HG02763 (cell line): ENCODE data around the gene ADCY1.
"Not testable (repeated sequence)": the region's sequence is repeated elsewhere in the genome, so short reads cannot be mapped to it uniquely, and the experiment has no call there.

Experiments
- ATAC-seq: cut with Tn5 transposase; IDR thresholded peaks from one replicate; pipeline ENCODE4 v1.9.1; 2021; ENCODE audit warnings: mild to moderate bottlenecking, moderate library complexity; ENCODE audit not compliant: unreplicated experiment

The ADCY1 gene

DNA sequence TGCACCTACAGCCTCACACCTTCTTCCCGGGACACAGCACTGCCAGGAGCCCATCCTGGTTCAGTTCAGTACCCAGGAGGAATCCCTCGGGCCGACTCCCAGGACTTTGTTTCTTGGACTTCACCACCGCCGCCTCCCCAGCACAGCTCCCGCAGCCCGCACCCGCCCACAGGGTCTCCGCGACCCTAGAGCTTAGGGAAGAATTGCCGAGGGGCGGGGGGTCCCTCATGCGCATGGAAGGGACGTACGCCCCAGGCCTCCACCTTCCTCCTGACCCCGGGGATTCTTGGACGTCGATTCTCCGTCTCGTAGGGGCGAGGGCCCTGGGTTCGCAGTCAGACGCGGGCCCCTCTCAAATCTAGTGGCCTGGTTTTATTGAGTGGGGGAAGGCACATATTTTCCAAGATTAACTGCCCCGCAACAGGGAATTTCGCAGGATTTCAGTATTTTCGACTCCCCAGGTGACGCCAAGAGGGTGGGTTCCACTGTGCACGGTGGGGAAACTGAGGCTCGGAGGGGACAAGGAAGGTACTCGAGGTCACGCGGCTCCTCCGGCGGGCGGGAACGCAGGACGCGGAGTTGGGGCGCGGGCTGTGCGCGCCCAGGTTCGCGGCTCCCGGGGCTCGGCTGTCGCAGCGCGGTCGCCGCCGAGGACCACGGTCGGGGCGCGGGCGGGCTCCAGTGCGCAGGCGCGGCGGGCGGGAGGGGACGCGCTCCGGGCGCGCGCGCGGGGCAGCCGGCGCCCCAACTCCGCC, at the start of gene ADCY1:
Gene ADCY1 (plus strand): TSS at position 708 of the 755 bp plus-strand sequence. CDS start 176 bp downstream, outside the sequence.
- ATAC-seq, result no peak

DNA sequence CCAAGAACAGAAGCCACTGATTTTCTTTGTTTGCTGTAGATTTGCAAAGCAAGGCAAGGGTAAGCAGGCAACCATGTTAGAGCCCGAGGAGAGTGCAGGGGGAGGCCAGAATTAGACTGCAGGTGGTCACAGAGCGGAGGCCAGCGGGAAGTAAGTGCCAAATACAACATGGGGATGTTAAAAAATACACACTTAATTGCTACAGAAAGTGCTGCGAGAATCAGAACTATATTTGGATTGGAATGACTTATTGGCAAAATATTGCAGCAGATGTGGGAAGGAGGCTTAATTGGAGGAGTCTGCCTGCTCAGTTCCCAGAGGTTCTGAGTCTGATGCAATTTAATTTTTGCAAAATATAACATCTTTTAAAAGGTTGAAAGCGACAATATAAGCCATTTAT, 49.7 kb upstream of the ADCY1 start:
- no peak for ATAC-seq

DNA sequence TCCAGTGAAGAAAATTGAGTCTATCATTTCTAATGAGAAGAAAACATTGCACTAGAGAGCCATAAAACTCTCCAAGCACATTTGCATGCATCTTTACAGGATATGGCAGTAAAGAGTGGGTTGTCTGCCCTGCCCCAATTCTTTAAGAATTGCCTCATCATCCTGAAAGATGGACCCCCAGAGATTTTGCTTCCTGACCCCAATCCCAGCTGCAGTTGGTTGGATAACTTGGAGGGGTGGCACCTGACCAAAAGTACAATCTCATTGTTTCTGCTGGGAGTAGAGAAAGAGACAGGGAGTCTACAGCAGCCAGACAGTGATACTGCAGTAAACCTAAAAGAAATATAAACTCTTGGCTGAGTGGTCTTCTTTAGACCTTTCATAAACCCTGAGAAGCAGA, 49.1 kb upstream of the ADCY1 start:
- no peak for ATAC-seq

DNA sequence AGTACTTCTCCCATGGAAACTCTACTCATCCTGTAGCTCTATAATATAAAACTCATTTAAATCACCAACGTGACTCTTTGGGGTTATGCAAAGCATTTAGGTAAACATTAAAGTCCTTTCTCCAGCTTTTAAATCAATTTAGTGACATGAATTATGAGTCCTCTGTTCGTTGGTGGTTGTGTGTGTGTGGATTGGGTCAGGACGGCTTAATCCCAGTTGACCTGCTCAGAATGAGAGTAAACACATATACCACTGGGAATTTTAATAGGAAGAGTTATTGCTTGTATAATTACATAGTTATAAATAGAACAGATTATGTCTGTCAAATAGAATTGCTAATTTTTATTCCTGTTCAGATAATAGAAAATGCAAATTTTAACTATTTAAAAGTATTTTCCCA, 30.7 kb upstream of the ADCY1 start:
- no peak for ATAC-seq

DNA sequence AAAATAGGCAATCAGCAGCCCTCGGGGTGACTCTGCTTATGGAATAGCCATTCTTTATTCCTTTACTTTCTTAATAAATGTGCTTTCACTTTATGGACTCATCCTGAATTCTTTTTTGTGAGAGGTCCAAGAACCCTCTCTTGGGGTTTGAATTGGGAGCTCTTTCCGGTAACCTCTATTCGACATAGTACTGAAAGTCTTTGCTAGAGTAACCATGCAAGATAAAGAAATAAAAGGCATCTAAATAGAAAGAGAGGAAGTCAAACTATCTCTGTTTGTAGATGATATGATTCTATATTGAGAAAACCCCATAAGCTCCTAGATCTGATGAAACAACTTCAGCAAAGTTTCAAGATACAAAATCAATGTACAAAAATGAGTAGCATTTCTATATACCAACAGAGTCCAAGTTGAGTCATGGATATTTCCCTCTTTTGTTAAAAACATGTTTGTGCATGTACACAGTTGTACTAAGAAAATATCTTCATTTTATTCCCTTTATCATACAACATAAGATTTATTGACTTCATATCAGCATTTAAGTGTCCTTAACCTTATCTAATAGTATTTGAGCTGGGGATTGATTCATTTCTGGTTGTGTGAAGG, 29.0 kb upstream of the ADCY1 start:
- ATAC-seq, result not testable (repeated sequence)

DNA sequence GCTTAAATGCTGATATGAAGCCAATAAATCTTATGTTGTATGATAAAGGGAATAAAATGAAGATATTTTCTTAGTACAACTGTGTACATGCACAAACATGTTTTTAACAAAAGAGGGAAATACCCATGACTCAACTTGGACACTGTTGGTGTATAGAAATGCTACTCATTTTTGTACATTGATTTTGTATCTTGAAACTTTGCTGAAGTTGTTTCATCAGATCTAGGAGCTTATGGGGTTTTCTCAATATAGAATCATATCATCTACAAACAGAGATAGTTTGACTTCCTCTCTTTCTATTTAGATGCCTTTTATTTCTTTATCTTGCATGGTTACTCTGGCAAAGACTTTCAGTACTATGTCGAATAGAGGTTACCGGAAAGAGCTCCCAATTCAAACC, 25.3 kb upstream of the ADCY1 start:
- ATAC-seq, result not testable (repeated sequence)

DNA sequence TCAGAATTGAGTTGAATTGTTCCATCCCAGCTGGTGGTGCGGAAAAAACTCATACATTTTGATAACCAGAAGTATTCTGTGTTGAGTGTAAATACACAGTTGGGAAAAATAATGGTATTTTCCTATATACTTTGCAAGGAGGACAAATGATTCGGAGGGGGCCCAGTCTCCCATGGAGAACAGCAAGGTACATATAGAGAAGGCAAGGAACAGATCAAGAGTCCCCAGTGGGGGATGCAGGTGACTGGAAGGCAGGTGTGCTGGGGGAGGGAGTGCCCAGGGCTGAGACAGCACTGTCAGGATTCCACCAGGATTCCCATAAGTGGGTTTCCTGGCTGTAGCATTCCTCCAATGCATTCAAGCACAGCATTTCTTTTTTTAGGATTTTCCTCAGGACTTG, 10.8 kb upstream of the ADCY1 start:
- ATAC-seq, result no peak

DNA sequence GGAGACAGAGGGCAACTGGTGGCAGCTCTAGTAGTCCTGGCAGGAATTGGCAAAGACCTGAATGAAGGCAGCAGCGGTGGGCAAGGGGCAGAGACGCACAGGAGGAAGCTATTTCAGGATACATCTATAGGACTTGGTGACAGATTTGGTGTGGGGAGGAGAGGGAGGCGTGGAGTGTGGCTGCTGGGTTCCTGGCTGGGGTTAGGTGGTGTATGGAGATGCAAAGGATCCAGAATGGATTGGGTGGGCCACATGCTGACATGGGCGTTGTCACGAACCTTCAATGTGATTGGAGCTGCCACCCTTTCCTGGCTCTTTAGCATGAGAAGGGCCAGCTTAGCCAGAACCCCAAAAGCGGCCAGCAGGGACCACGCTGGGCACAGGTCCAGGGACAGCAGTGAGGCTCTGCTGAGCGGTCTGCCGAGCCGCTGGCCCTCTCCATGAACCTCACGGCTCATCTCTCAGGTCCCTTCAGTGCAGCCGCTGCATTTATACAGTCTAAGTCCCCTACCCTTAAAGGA, 10.2 kb upstream of the ADCY1 start:
- no peak for ATAC-seq

DNA sequence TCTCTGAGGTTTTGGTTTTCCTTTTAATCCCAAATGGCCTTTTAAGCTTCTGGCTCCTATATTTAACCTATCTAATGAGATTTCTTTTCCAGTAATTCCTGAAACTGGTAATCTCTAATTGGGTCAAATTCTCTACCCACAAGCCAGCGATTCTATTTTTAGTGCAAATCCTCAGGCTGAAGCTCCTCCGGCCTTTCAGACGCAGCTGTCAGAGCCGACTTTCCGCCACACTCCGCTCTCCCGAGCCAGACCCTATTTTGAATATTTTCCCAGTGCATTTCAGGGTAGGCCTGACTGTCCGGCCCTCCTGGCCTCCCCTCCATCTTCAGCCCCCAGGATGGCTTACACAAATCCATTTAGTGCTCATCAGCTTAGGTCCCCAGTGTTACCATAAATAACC, 9.7 kb upstream of the ADCY1 start:
- no peak for ATAC-seq

DNA sequence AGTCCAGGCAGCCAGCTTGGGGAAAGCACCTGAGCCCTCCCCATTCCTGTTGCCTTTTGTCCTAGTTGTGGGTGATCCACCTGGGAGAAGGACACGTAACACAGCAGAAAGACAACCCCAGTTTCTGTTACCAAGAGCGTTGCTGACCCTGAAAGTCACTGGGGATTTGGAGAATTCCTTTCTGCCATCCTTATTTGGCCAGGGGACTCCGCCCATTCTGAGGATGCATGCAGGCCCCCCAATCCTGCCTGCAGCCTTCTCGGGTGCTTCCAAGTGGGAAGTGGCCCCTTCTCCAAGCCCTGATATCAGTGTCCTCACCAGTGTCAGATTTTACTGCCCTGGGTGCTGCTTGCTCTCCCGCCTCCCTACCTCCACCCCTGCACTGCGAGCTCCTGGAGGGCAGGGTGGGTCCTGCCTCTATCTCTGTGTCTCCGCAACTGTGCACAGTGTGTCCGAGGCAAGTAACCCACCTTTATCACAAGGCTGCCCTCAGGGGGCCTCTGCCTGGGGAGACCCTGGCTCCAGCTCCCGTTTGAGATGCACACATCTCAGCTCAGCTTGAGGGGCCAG, 9.2 kb upstream of the ADCY1 start:
- no peak for ATAC-seq

DNA sequence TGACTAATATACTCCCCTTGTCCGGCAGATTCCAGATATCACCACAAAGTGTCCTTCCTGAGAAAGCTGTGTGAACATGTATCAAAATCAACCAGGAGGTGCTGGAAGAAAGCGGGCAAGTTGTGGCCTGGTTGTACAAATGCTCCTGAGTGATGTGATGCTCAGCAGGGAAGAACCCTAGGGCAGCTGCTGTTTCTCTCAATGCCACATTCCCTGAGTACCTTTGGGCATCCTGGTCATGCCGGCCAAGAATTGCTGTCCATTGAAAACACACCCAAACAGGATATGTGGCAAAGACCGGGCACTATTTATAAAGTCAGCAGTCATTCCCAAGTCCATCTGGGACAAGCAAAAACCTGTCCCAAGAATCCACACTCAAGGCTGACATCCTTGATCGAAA, 7.8 kb upstream of the ADCY1 start:
- no peak for ATAC-seq

DNA sequence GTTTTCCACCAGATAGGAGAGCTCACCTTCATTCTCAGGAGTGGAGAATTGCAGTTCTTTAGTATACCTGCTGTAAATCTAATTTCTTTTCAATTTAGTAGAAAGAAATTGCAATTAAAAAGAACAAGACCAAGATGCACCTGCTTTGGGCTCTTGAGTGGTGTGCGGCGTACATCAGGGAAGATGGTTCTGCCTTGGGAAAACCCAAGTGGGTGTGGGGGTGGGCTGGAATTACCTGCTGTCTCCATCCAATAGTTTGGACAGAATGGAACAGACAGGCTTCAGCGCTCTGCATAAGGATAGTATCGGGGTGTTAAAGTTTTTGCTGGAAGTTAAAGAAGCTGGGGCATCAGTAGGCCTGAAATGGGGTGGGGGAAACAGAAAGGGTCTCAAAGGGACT, 7.2 kb upstream of the ADCY1 start:
- ATAC-seq, result no peak

DNA sequence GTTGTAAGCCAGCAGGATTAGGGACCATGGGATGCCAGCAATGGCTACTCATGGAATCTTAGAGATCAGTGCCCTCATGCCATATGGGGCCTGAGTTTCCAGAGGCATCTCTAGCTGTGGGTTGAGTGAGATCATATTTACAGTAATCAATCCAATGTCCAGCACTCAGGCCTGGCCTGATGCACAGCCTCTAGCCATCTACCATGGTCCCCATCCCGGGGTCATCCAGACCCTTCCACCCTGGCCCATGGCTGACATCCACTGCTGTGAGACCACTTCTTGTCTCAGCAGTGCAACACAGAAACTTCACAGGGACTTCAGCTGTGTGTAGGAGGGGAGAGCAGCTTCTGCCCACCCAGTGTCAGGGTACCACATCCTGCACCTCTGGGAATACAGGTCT, 6.5 kb upstream of the ADCY1 start:
- no peak for ATAC-seq

DNA sequence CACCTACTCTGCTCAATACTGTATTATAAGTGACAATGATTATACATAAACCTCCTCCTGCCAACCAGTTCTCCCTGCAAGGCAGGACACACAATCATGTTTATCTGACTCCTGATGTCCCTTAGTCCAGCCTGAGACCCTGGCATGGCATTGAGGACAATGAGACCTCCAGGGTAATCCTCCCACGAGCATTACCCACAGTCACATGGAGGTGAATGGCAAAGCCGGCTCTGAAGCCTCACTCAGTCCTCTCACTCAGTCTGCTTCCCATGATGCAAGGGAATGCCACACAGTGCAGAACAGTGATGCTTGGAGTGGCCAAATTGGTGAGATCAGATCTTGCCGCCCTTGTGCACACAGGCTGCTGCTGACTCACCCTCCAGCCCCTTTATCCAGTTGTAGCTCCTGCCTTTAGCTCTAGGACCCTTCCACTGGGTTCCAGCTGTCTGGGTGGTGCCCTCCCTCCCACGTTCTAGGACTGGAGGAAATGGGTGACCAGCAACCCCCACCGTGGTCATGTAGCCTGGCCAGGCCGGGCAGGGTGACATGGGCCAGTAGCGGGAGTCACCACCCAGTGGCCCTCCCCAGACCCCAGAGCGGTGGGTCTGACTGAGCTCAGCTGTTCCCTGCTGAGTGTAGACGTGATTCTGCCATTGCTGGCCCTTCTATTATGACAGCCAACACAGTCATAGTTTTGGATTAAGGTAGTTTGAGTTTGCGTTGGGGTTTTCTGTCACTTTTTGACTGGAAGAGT, 5.5 kb upstream of the ADCY1 start:
- ATAC-seq, result no peak

DNA sequence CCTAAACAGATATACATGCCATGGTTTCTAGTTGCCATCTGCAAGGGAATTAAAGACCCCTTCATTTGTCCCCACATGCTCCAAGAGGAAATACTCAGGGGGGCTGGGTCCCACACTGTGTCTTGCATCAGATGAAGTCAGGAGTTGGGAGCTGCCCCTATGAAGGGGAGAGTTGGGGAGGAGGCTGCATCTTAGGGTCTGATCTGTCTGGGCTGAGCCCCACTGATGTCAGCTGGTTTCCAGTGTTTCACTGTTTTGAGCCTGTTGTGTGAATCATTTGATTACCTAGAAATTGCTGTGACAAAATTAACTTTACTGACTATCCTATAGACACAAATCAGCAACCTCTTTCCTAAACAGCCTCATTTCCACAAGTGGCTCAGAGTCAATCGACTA, 4.9 kb upstream of the ADCY1 start:
- ATAC-seq, result no peak

DNA sequence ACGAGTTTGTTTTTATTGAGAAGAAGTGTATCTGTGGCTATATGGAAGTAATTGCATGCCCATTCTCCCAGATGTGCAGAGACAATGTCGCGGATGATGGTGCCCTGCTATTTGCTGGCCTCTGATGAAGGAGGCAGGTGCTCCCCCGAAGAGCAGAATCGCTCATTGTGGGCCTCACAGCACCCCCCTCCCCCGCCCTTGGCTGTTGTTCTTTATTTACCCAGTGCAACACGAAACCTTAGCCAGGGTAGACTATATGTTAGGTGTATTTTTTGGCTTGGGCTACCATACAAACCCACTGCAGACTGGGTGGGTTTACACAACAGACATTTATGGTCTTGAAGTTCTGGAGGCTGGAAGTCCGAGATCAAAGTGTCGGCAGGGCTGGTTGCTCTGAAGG, 3.4 kb upstream of the ADCY1 start:
- no peak for ATAC-seq

DNA sequence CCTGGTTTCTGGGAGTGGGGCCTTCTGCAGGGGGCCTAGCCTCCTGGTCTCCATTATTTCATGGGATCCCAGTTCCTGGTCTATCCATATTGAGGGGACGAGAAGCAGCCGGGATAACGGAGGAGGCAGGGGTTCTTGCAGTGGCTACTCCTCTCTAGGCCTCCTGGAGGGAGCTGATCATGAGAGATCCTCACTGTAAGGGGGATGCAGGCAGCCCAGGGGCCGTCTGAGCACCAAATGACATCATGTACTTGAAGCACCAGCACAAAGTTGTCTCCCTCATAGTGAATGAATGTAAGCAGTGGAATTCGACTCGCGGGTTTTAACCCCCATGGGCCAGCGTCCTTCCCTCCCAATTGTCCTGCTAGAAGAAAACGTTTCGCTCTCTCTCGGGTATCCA, 964 bp upstream of the ADCY1 start:
- no peak for ATAC-seq

DNA sequence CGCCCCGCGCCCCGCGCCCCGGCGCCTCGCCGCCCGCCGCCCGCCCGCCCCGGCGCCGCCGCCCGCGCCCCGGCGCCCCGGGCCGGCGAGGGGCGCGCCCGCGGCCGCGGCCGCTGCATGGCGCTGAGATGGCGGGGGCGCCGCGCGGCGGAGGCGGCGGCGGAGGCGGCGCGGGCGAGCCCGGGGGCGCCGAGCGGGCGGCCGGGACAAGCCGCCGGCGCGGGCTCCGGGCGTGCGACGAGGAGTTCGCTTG, 174 bp downstream of the ADCY1 start:
- no peak for ATAC-seq

DNA sequence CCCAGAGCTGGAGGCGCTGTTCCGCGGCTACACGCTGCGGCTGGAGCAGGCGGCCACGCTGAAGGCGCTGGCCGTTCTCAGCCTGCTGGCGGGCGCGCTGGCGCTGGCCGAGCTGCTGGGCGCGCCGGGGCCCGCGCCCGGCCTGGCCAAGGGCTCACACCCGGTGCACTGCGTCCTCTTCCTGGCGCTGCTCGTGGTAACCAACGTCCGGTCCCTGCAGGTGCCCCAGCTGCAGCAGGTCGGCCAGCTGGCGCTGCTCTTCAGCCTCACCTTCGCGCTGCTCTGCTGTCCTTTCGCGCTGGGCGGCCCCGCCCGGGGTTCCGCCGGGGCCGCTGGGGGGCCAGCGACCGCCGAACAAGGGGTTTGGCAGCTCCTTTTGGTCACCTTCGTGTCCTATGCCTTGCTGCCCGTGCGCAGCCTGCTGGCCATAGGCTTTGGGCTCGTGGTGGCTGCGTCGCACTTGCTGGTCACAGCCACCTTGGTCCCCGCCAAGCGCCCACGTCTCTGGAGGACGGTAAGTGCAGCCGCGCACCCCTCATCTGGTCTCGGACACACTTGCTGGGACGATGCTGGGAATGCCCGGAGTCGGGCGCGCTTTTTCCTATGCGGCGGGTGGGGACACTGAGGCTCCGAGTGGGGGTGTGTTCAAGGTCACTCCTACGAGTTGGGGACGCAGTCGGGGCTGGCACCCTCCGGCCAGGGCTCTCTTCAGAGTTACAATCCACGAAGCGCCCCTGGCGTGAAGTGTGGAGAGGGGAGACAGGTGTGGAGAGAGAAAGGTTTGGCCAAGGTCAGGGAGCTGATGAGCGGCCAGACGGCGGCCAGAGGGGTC, 717 bp downstream of the ADCY1 start:
- ATAC-seq, result no peak

DNA sequence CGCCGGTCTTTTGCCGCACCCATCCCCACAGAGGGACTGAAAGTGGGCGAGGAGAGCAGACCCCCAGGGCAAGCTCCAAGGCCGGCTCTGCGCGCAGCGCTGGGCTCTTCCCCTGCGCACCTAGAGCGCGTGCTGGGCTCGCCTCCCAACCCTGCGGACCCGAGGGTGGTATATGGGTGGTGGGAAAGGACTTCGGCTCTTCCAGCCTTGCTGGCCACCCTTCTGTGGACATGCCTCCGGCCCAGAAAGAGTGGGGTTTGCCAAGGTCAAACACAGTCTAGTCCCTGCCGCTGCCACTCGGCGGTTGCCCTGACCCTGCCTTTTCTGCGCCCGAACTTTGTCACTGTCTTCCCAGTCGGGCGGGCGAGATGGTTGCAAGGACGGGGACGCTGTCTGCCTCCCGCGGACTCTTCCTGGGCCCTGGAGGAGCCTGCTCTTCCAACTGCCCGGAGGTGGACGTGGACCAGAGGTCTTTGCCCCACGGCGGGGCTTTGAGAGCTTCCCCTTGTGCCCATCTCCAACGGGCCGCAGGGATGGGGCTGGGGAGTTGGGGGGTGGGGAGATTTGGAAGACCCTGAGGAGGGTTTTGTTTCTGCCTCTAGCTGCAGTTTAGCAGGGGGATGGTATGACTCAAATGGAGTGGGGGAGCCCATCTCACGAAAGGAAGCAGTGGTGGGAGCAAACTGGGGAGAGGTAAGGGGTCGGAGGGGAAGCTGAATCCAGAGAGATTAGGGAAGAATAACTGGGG, 1.5 kb downstream of the ADCY1 start:
- no peak for ATAC-seq
